HepG2 (cell line): ENCODE data around the gene SCGB2A2. TPM values are rescaled to one million over a fixed set of nuclear protein-coding genes. Genes with fewer than 3 reads are reported as not detected.

Experiments used
- AGO1 ChIP-seq: fragments of 200-400 bp; formaldehyde crosslinking; IDR thresholded peaks from 2 replicates; pipeline ENCODE4 v1.6.1; 2017; ENCODE audit warnings: mild to moderate bottlenecking, low read depth, low read length, moderate library complexity; ENCODE audit not compliant: poor library complexity, severe bottlenecking
- ATF1 ChIP-seq: IDR thresholded peaks from 2 replicates; pipeline ENCODE4 v1.6.1; 2016; ENCODE audit warnings: mild to moderate bottlenecking, control low read depth
- HNRNPL ChIP-seq: fragments of 200-400 bp; formaldehyde crosslinking; IDR thresholded peaks from 2 replicates; pipeline ENCODE4 v1.6.1; 2017; ENCODE audit warnings: mild to moderate bottlenecking, low read depth, low read length
- HOXA9 ChIP-seq: sonication (generic); formaldehyde crosslinking; IDR thresholded peaks from 2 replicates; pipeline ENCODE4 v1.8.1; 2022; ENCODE audit warnings: missing genetic modification reagents, mild to moderate bottlenecking, moderate library complexity, borderline replicate concordance
- JDP2 ChIP-seq: sonication (generic); formaldehyde crosslinking; IDR thresholded peaks from 2 replicates; pipeline ENCODE4 v1.8.1; 2022; ENCODE audit warnings: missing genetic modification reagents, borderline replicate concordance
- KDM2A ChIP-seq: sonication (generic); formaldehyde crosslinking; IDR thresholded peaks from 2 replicates; pipeline ENCODE4 v1.4.0; 2020; ENCODE audit warnings: low read depth, missing genetic modification reagents, borderline replicate concordance
- KLF13 ChIP-seq: sonication (generic); formaldehyde crosslinking; IDR thresholded peaks from 2 replicates; pipeline ENCODE4 v1.4.0; 2020; ENCODE audit warnings: mild to moderate bottlenecking, missing genetic modification reagents
- MTF2 ChIP-seq: sonication (generic); formaldehyde crosslinking; IDR thresholded peaks from 2 replicates; pipeline ENCODE4 v1.5.0; 2020; ENCODE audit warnings: missing genetic modification reagents, borderline replicate concordance
- NFATC3 ChIP-seq: sonication (generic); formaldehyde crosslinking; IDR thresholded peaks from 2 replicates; pipeline ENCODE4 v1.5.1; 2020; ENCODE audit warnings: mild to moderate bottlenecking, missing genetic modification reagents
- PRPF4 ChIP-seq: fragments of 200-400 bp; formaldehyde crosslinking; IDR thresholded peaks from 2 replicates; pipeline ENCODE4 v1.6.1; 2016; ENCODE audit warnings: low read length, low read depth; ENCODE audit not compliant: poor library complexity, severe bottlenecking
- SOX13 ChIP-seq, 3 experiments: fragments of 450-650 bp in 1 of 3; sonication (generic) in 1 of 3; formaldehyde crosslinking in 1 of 3; IDR thresholded peaks in 2 of 3; conservative IDR thresholded peaks in 1 of 3; 2 replicates each; pipeline versions ENCODE4 v1.5.0 to v1.6.1; 2016 to 2020; ENCODE audit warnings: antibody characterized with exemption in 1 of 3, mild to moderate bottlenecking in 1 of 3, missing compliant biosample characterization in 1 of 3, missing genetic modification reagents in 1 of 3, moderate library complexity in 1 of 3
- TMF1 ChIP-seq: sonication (generic); formaldehyde crosslinking; IDR thresholded peaks from 2 replicates; pipeline ENCODE4 v1.8.1; 2022; ENCODE audit warnings: low read depth, missing genetic modification reagents
- ZNF251 ChIP-seq: sonication (generic); formaldehyde crosslinking; IDR thresholded peaks from 2 replicates; pipeline ENCODE4 v1.9.0; 2021; ENCODE audit warnings: mild to moderate bottlenecking, missing genetic modification reagents
- ZNF501 ChIP-seq: sonication (generic); formaldehyde crosslinking; IDR thresholded peaks from 2 replicates; pipeline ENCODE4 v1.5.1; 2020; ENCODE audit warnings: mild to moderate bottlenecking, moderate library complexity, missing genetic modification reagents
- ZNF674 ChIP-seq: sonication (generic); formaldehyde crosslinking; IDR thresholded peaks from 2 replicates; pipeline ENCODE4 v1.5.0; 2020; ENCODE audit warnings: low read depth, mild to moderate bottlenecking, missing genetic modification reagents
- polyA plus RNA-seq, 8 experiments: library from polyadenylated mRNA; depleted of rRNA in 3 of 8; stranded (reverse) in 7 of 8; unstranded in 1 of 8; fragments of >200 nt; fragmentation: Illumina TruSeq in 4 of 8; extraction: Trizol in 4 of 8; gene quantifications; 2 replicates each; pipeline versions ENCODE4 v1.2.1 to v1.2.3, GENCODE V29; 2011 to 2016; ENCODE audit warnings: low read depth in 4 of 8, missing spikeins in 1 of 8, mixed read lengths in 1 of 8; ENCODE audit not compliant: insufficient read depth in 1 of 8
- total RNA-seq, 5 experiments: library from RNA; depleted of rRNA; stranded (reverse); fragments of >200 nt; fragmentation: Illumina TruSeq; extraction: Trizol; gene quantifications; 2 replicates each; pipeline ENCODE4 v1.2.3, GENCODE V29; 2016; ENCODE audit warnings: low read depth in 1 of 5
- TF ChIP-seq, protein P1 (sequence below): fragments of 450-650 bp; IDR thresholded peaks from 2 replicates; pipeline ENCODE4 v1.6.1; 2017; ENCODE audit warnings: mild to moderate bottlenecking
- TF ChIP-seq, protein P2 (sequence below): sonication (generic); formaldehyde crosslinking; IDR thresholded peaks from 2 replicates; pipeline ENCODE4 v1.9.0; 2021; ENCODE audit warnings: missing genetic modification reagents, borderline replicate concordance
- TF ChIP-seq, protein P3 (sequence below): sonication (generic); formaldehyde crosslinking; IDR thresholded peaks from 2 replicates; pipeline ENCODE4 v1.5.1; 2020; ENCODE audit warnings: mild to moderate bottlenecking, missing genetic modification reagents
- TF ChIP-seq, protein P4 (sequence below): sonication (generic); formaldehyde crosslinking; IDR thresholded peaks from 2 replicates; pipeline ENCODE4 v1.8.1; 2023; ENCODE audit warnings: mild to moderate bottlenecking, moderate library complexity, missing genetic modification reagents

SCGB2A2 gene
- total and polyA plus RNA-seq, 2 of the 13 experiments (the other 11 are each of a cell fraction or from before 2014, with no cell fraction given), result 0.12 TPM; not detected in 1

DNA sequence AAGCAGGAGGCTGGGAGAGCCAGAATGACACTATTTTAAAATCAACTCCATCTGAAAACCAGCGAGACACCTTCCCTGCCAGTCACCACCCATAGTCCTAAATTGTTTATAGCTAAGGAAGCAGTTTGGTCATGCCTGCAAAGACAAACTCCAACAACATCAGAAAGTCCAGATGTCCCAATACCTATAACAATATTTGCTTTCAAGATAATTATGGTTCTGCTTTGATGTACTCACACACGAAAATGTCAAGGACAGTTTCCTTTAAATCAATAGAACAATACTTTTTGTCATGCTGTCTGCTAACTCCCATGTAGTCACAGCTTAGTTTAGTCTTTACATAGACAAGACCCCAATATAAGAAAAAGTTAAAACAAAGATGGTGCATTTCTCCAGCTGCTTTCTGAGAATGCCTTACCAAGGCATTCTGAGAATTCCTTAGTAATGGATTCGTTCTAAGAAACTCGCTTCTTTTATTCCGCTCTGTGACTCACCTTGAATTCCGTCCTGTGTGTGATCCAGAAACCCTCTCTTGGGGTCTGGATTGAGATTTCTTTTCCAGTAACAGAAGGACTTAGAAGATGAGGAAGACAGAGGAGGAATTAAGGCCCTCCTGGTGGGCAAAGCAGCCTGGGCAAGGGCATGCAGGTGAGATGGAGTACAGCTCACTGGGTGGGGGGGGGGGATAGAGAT lies 9.6 kb upstream of the SCGB2A2 start (continued):
- TF ChIP-seq SOX13 (IDR thresholded peaks at IDR 0.05) (peak; percentile 96), SOX13 (CRISPR knock-in tag; conservative IDR thresholded peaks at IDR 0.05 in 1 of 2, IDR thresholded peaks at IDR 0.05 in 1 of 2) (peak in 1 of 2 experiments; percentile 100; a peak in 2 of 4 replicates), TMF1 (CRISPR knock-in tag) (no peak), HNRNPL (no peak), HOXA9 (no peak), ZNF674 (CRISPR knock-in tag) (no peak), NFATC3 (CRISPR knock-in tag) (no peak), JDP2 (CRISPR knock-in tag) (no peak), ATF1 (CRISPR knock-in tag) (peak; percentile 77), AGO1 (no peak), PRPF4 (no peak), ZNF251 (no peak), KLF13 (CRISPR knock-in tag) (no peak), KDM2A (CRISPR knock-in tag) (no peak), MTF2 (CRISPR knock-in tag) (no peak), ZNF501 (CRISPR knock-in tag) (no peak)
- TF ChIP-seq, protein P1, sequence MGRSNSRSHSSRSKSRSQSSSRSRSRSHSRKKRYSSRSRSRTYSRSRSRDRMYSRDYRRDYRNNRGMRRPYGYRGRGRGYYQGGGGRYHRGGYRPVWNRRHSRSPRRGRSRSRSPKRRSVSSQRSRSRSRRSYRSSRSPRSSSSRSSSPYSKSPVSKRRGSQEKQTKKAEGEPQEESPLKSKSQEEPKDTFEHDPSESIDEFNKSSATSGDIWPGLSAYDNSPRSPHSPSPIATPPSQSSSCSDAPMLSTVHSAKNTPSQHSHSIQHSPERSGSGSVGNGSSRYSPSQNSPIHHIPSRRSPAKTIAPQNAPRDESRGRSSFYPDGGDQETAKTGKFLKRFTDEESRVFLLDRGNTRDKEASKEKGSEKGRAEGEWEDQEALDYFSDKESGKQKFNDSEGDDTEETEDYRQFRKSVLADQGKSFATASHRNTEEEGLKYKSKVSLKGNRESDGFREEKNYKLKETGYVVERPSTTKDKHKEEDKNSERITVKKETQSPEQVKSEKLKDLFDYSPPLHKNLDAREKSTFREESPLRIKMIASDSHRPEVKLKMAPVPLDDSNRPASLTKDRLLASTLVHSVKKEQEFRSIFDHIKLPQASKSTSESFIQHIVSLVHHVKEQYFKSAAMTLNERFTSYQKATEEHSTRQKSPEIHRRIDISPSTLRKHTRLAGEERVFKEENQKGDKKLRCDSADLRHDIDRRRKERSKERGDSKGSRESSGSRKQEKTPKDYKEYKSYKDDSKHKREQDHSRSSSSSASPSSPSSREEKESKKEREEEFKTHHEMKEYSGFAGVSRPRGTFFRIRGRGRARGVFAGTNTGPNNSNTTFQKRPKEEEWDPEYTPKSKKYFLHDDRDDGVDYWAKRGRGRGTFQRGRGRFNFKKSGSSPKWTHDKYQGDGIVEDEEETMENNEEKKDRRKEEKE, result no peak
- TF ChIP-seq, protein P2, sequence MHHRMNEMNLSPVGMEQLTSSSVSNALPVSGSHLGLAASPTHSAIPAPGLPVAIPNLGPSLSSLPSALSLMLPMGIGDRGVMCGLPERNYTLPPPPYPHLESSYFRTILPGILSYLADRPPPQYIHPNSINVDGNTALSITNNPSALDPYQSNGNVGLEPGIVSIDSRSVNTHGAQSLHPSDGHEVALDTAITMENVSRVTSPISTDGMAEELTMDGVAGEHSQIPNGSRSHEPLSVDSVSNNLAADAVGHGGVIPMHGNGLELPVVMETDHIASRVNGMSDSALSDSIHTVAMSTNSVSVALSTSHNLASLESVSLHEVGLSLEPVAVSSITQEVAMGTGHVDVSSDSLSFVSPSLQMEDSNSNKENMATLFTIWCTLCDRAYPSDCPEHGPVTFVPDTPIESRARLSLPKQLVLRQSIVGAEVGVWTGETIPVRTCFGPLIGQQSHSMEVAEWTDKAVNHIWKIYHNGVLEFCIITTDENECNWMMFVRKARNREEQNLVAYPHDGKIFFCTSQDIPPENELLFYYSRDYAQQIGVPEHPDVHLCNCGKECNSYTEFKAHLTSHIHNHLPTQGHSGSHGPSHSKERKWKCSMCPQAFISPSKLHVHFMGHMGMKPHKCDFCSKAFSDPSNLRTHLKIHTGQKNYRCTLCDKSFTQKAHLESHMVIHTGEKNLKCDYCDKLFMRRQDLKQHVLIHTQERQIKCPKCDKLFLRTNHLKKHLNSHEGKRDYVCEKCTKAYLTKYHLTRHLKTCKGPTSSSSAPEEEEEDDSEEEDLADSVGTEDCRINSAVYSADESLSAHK (CRISPR knock-in tag), result no peak
- TF ChIP-seq, protein P3, sequence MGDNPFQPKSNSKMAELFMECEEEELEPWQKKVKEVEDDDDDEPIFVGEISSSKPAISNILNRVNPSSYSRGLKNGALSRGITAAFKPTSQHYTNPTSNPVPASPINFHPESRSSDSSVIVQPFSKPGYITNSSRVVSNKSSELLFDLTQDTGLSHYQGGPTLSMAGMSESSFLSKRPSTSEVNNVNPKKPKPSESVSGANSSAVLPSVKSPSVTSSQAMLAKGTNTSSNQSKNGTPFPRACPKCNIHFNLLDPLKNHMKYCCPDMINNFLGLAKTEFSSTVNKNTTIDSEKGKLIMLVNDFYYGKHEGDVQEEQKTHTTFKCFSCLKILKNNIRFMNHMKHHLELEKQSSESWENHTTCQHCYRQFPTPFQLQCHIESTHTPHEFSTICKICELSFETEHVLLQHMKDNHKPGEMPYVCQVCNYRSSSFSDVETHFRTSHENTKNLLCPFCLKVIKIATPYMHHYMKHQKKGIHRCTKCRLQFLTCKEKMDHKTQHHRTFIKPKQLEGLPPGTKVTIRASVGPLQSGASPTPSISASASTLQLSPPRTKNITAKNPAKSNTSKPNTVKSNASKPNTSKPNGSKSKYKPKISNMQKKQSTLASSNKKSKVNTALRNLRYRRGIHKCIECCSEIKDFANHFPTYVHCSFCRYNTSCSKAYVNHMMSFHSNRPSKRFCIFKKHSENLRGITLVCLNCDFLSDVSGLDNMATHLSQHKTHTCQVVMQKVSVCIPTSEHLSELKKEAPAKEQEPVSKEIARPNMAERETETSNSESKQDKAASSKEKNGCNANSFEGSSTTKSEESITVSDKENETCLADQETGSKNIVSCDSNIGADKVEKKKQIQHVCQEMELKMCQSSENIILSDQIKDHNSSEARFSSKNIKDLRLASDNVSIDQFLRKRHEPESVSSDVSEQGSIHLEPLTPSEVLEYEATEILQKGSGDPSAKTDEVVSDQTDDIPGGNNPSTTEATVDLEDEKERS (CRISPR knock-in tag), result peak; percentile 75; the same call in 1 of the 2 replicates
- TF ChIP-seq, protein P4, sequence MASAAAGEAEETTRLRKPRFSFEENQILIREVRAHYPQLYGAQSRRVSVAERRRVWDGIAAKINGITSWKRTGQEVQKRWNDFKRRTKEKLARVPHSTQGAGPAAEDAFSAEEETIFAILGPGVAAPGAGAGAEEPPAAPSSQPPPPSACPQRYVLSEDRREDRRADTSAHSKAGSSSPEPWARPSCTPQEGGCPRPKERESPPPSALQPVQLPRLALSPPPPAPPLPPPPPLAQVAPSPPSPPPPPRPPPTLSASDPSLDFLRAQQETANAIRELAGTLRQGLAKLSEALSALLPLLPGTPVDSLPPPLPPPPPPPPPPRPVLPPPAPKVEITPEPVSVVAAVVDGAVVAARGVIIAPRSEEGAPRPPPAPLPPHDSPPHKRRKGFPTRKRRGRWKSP (CRISPR knock-in tag), result peak; percentile 62; the same call in 1 of the 2 replicates
